K562 (cell line): ENCODE results near the gene ALDH1A2. TPM values are rescaled to one million over a fixed set of nuclear protein-coding genes. Genes with fewer than 3 reads are reported as not detected.
A peak's percentile ranks its signal among the peaks of the same experiment; 100 is the strongest.

ENCODE experiments used
- AFF1 ChIP-seq, 2 experiments: fragments of 450-650 bp; IDR thresholded peaks; 2 replicates each; pipeline ENCODE4 v1.6.1; 2018; ENCODE audit warnings: mild to moderate bottlenecking in 2 of 2, low read depth in 1 of 2; ENCODE audit not compliant: partially characterized antibody in 2 of 2
- KAT2B ChIP-seq: IDR thresholded peaks from one replicate; pipeline ENCODE4 v1.6.1; 2012; ENCODE audit warnings: low read depth, mild to moderate bottlenecking, control low read depth, inconsistent platforms, low read length, moderate library complexity
- MGA ChIP-seq: fragments of 450-650 bp; IDR thresholded peaks from 2 replicates; pipeline ENCODE4 v1.6.1; 2016; ENCODE audit warnings: mild to moderate bottlenecking, moderate library complexity
- NR2F6 ChIP-seq: fragments of 450-650 bp; formaldehyde crosslinking; IDR thresholded peaks from 2 replicates; pipeline ENCODE4 v1.4.0; 2020; ENCODE audit warnings: mild to moderate bottlenecking
- RAD21 ChIP-seq, 2 experiments: fragments of 250-450 bp in 1 of 2; fragments of 450-650 bp in 1 of 2; sonication (Bioruptor Pico) in 1 of 2; formaldehyde crosslinking in 1 of 2; IDR thresholded peaks in 1 of 2; conservative IDR thresholded peaks in 1 of 2; 2 replicates each; pipeline versions ENCODE4 v1.4.0 to v1.8.0; 2020 to 2022; ENCODE audit warnings: mild to moderate bottlenecking in 2 of 2, moderate library complexity in 1 of 2
- RFX7 ChIP-seq: fragments of 250-450 bp; sonication (Bioruptor Pico); IDR thresholded peaks from 2 replicates; pipeline ENCODE4 v1.5.1; 2021; ENCODE audit warnings: mild to moderate bottlenecking
- RNF2 ChIP-seq: sonication (generic); IDR thresholded peaks from 2 replicates; pipeline ENCODE4 v1.6.1; 2016
- SAFB2 ChIP-seq: fragments of 200-400 bp; formaldehyde crosslinking; IDR thresholded peaks from 2 replicates; pipeline ENCODE4 v1.6.1; 2018; ENCODE audit warnings: borderline replicate concordance, low read length, low read depth, moderate library complexity; ENCODE audit not compliant: severe bottlenecking
- polyA plus RNA-seq, 8 experiments: library from polyadenylated mRNA; depleted of rRNA in 4 of 8; stranded (reverse) in 5 of 8; unstranded in 3 of 8; fragments of >200 nt; fragmentation: Nextera tagmentation in 2 of 8; fragmentation: Illumina TruSeq in 1 of 8; extraction: Ambion mirVana in 2 of 8; extraction: Trizol in 1 of 8; gene quantifications; 2 replicates each; pipeline versions ENCODE4 v1.2.1 to v1.2.3, GENCODE V29; 2011 to 2014; ENCODE audit warnings: inconsistent platforms in 1 of 8, missing spikeins in 1 of 8
- total RNA-seq, 7 experiments: library from RNA; depleted of rRNA in 6 of 7; stranded (reverse); fragments of >200 nt in 6 of 7; fragmentation: Illumina TruSeq in 2 of 7; extraction: Trizol in 2 of 7; gene quantifications; 2 replicates each; pipeline versions ENCODE4 v1.2.1 to v1.2.3, GENCODE V29; 2011 to 2021; ENCODE audit warnings: low replicate concordance in 1 of 7

The ALDH1A2 gene
- total and polyA plus RNA-seq, 9 of the 15 experiments (the other 6 are each of a cell fraction or from before 2014, with no cell fraction given): 115 to 393 (median 333) TPM

GRCh38 chr15:58110999-58111717, 45.6 kb upstream of the ALDH1A2 start (continued):
- TF ChIP-seq SAFB2: no peak
- TF ChIP-seq KAT2B: no peak
- TF ChIP-seq RFX7 (CRISPR knock-in tag): no peak
- 0 out of 2 replicates have a peak, but pooled peaks have one; percentile 11 for TF ChIP-seq RNF2
- TF ChIP-seq AFF1 (IDR thresholded peaks at IDR 0.05; ENCODE audit: low read depth in 1 of 2, partially characterized antibody in 2 of 2): peak in 1 of 2 experiments; percentile 64
- TF ChIP-seq MGA: no peak
- no peak for TF ChIP-seq NR2F6 (CRISPR knock-in tag)
- no peak; a peak in 1 of 4 replicates for TF ChIP-seq RAD21 (CRISPR knock-in tag; conservative IDR thresholded peaks at IDR 0.05 in 1 of 2, IDR thresholded peaks at IDR 0.05 in 1 of 2)
